ENCODE measurements around the gene USP21.
"Not testable (repeated sequence)": the region's sequence is repeated elsewhere in the genome, so short reads cannot be mapped to it uniquely, and the experiment has no call there.

The USP21 gene, protein sequence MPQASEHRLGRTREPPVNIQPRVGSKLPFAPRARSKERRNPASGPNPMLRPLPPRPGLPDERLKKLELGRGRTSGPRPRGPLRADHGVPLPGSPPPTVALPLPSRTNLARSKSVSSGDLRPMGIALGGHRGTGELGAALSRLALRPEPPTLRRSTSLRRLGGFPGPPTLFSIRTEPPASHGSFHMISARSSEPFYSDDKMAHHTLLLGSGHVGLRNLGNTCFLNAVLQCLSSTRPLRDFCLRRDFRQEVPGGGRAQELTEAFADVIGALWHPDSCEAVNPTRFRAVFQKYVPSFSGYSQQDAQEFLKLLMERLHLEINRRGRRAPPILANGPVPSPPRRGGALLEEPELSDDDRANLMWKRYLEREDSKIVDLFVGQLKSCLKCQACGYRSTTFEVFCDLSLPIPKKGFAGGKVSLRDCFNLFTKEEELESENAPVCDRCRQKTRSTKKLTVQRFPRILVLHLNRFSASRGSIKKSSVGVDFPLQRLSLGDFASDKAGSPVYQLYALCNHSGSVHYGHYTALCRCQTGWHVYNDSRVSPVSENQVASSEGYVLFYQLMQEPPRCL

GRCh38 chr1:161159087-161159912 lies at the start of gene USP21:
USP21 (plus strand) TSS chr1:161159500; CDS start chr1:161160641, 1,141 bp downstream.
- peak; percentile 95 for DNase-seq

DNA sequence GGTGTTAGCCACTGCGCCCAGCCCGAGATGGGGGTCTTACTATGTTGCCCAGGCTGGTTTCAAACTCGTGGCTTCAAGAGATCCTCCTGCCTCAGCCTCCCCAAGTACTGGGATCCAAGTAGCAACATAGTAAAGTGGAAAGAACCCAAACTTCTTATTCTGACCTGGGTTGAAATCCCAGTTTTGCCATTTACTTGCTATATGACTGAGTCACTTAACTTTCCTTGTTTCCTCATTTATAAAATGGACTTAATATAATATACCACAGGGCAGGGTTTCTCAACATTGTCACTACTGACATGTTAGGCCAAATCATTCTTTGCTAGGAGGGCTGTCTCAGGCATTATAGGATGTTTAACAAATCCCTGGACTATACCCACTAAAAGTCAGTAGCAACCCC lies 48.2 kb upstream of the USP21 start:
- no peak for DNase-seq

DNA sequence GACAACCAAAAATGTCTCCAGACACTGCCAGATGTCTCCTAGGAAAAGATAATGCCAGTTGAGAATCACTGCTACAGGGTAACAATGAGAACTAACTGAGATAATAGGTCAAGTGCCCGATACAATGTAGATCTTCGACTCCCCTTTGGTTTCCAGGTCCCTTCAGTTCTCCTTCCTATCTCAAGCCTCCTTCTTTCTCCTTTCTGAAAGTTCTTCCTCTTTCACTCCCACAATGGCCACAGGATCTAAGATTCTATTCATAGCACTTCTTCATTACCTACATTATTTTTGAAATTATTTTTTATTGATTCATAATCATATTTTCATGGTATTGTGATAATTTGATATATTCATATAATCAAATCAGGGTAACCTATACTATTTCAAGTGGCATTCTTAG lies 47.8 kb upstream of the USP21 start:
- DNase-seq, result no peak

DNA sequence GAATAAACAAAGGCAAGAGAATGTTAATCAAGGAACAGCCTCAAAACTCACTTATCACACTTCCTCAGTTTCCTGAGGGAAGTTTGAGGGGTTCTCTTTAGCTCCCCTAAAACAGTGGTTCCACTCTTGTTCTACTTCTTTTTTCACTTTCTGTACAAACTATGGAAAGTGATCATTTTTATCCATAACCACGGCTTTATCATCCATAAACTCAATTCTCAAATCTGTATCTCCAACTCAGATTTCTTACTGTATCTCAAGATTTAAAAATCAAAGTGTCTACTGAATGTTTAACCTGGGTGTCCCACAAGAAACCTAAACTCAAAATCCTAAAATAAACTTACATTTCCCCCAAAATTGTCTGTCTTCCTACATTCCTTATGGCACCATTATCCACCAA lies 45.4 kb upstream of the USP21 start:
- DNase-seq, result no peak

DNA sequence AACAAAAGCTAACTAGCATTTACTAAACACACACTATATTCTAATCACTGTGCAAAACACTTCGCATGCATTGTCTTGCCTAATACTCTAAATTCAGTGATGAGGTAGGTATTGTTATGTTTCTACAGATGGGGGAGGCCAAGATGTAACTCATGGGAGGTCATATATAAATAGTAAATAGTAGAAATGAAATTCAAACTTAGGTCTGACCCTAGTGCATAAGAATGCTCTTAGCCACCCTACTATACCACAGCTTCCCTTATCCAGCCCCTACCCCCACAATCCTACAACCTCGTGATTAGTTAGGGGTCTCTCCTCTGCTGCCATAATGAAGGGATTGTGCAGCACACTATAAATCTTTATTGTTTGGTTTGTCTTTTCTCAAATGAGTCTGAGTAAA lies 44.7 kb upstream of the USP21 start:
- no peak for DNase-seq

DNA sequence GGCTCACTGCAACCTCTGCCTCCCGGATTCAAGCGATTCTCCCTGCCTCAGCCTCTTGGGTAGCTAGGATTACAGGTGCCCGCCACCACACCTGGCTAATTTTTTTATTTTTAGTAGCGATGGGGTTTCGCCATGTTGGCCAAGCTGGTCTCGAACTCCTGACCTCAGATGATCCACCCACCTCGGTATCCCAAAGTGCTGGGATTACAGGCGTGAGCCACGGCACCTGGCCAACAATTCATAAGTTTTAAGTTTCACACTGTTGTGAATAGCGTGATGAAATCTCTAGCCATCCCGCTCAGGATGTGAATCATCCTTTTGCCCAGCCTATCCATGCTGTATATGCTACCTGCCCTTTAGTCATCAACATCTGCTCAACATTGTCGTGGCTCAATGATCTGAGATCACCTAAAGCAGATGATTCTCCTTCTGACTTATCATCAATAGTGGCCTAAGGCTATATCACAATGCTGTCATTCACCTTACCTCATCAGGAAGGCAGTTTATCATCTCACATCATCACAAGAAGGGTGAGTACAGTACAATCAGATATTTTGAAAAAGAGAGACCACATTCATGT lies 44.1 kb upstream of the USP21 start:
- no peak for DNase-seq

DNA sequence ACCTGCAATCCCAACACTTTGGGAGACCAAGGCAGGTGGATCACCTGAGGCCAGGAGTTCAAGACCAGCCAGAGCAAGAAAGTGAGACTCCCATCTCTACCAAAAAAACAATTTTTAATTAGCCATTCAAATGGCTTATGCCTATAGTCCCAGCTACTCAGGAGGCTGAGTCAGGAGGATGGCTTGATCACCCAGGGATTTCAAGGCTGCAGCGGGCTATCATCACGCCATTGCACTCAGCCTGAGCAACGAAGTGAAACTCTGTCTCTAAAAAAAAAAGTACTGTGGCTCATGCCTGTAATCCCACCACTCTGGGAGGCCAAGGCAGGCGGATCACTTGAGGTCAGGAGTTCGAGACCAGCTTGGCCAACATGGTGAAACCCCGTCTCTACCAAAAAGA lies 43.3 kb upstream of the USP21 start:
- not testable (repeated sequence) for DNase-seq

DNA sequence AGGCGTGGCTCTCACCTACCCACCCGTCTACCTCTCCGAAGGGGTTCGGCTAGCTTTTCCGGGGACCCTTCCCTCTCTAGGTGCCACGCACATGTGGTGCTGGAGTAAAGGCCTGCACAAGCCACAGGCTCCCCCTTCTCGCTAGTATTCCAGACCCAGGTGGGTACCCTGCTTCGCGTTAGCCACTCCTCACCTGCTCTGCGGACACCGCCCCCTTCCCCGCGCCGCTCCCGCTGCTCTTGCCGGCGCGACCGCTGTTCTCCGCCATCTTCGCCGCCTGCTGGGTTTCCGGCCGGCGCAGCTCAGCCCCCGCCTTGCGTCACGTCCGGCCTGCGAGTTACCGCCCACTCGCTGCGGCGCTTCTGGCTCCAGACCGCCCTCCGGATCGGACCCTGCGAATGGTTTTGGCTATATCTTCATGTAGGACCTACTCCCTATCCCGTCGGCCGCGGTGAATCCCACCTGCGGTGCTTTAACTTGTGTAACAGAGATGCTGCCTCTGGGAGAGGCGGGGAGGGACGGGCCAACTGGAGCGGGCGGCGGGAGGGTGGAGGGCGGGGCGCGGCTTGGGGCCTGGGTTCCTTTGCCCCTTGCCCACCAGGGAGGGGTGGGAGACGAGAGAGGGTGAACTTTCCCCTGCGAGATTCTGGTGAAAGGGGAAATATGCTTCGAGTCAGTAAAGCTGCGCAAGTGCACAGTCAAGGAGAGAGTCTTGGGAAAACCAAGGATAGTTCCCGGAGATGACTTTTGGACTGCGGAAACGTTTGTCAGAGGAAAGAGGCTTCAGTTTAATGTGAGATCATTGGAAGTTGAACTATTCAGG lies 41.3 kb upstream of the USP21 start, which contains the start of the genes NIT1 and PFDN2:
TSS of gene NIT1 (plus strand) at position 347 of the 823 bp plus-strand sequence. CDS start at position 419, 72 bp downstream.
TSS of gene PFDN2 (minus strand) at position 279 of the 823 bp plus-strand sequence. CDS start at position 268, 11 bp downstream.
- peak; percentile 93 for DNase-seq

GRCh38 chr1:161119092-161119903 lies 40.0 kb upstream of the USP21 start:
- peak; percentile 46 for DNase-seq

DNA sequence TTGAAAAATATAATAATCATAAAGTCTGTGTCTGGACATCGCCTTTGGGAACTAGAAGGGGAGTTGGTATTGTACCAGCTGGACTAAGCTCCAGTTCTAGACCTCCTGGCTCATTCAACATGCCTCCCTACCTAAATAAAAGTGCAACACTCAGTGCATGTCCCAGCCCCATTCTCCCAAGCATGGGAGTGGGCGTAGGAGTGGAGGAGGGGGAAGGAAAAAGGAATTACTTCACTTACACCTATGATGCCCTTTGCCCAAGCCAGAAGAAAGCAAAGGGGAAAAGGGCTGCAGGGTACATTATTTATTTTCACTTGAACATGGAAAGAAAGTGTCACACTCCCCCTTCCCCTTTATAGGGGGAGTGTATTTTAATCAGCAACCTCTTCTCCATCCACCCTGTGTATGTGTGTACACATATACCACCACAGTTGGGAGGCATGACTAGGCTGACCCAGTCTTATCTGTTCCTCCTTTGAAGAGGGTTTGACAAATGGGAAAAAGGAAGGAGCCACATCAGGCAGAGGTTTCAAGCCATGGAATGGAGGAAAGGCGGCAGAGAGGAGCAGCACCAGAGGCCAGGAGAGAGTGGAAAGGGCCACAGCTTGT lies 38.2 kb upstream of the USP21 start:
- no peak for DNase-seq

DNA sequence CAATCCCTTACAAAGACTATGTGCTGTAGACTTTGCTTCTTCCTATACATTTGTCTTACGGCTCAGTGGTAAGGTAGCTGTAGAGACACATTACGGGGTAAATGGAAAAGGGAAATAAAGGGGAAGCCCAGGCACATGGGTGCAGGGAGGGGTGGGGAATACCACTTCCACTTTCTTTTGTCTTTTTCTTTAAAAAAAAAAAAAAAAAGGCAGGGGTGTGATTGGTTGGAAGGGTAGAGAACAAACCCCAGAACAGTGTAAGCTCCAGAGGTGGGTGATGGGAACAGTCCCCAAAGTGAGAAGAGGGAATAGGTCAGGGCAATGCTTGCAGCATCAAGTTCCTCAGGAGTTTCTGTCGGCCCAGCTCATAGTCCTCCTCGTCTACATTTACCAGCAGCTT lies 37.5 kb upstream of the USP21 start:
- no peak for DNase-seq

- DNase-seq, result no peak
These were observed 36.3 kb upstream of the USP21 start for GRCh38 chr1:161122967-161123366.

- no peak for DNase-seq
These were observed 31.7 kb upstream of the USP21 start for GRCh38 chr1:161127649-161128048.

DNA sequence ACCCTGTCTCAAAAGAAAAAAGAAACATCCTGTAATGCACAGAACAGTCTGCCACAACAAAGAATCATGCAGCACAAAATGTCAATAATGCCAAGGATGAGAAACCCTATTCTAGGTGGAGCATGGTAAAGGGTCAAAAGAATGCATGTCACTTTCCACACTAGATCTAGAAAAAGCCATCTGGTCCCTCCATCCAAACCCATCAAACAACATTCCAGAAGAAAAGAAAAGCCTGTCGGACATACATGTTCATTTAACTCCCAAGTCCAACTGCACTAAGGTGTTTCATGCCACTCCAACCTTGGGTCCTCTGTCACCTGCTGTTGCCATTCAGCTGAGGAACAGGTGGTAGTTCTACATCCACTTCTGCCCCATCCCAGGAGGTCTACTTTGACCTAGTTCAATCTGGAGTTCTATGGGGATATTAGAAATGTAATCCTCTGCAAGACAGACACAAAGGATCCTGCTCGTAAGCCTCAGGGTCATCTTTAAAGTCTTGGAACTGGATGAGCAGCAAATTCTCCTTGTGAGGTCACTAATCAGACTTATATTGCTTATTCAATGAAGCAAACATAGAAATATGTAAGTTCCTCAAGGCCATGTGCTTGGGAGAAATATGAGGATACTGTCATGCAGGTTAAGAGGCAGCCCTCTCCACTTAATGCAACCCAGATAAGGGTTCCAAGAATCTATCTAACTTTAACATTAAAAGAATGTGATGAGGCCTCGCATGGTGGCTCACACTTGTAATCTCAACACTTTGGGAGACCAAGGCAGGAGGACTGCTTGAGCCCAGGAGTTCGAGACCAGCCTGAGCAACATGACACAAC lies 30.5 kb upstream of the USP21 start:
- DNase-seq, result no peak

DNA sequence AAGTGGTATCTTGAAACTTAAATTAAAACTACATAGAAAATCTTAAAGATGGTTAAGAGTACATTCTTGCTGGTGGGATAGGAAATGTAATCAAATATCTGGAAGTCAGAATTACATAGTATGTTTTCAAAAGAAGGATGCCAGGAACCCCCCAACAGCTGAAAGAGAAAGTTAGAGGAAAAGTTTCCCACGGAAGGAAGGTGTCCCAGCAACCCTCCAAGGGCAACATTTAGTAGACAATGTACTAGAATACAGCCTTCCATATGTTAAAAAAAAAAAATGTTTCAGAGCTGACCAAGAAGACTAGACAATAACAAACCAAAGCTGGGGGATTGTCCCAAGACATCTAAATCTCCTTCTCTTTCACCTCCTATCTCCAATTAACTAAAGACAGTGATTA lies 29.0 kb upstream of the USP21 start:
- no peak for DNase-seq

DNA sequence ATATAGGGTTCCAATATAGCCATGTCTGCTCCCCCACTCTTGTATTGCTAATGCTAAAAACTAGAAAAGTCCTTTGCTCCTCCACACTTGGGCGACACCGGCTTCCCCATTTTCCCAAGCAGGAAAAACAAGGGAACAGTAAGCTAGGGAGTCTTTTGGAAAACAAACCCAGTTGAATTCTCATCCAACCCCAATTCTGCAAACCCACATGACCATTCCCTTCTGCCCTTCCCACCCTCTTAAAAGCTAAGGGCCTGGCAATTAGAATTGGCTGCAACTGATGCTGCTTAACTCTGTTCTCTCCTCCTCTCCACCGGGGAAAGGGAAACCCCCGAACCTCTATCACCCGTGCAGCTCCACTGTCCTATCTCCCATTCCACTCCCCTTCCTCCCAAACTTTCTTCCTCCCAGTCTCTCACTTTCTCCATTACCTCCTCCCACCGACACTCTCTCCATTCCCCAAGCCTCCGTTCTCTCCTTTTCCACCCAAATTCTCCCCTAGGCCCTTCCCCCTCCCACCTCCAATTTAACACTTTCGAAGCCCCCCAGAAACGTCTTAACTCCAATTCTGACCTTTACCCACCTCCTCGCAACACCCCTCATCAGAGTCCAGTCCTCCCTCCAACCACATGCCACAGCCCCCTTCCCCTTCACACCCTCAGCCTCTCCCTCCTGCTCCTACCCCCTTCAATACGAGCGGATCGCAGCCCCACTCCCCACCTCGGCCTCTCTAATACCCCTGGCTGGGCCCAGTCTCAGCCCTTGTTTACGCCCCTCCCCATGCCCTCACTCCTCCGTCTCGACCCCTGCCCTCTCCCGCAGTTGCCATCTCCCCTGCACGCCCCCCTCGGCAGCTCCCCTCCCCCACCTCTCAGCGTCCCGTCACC lies 27.5 kb upstream of the USP21 start:
- DNase-seq, result peak; percentile 49

DNA sequence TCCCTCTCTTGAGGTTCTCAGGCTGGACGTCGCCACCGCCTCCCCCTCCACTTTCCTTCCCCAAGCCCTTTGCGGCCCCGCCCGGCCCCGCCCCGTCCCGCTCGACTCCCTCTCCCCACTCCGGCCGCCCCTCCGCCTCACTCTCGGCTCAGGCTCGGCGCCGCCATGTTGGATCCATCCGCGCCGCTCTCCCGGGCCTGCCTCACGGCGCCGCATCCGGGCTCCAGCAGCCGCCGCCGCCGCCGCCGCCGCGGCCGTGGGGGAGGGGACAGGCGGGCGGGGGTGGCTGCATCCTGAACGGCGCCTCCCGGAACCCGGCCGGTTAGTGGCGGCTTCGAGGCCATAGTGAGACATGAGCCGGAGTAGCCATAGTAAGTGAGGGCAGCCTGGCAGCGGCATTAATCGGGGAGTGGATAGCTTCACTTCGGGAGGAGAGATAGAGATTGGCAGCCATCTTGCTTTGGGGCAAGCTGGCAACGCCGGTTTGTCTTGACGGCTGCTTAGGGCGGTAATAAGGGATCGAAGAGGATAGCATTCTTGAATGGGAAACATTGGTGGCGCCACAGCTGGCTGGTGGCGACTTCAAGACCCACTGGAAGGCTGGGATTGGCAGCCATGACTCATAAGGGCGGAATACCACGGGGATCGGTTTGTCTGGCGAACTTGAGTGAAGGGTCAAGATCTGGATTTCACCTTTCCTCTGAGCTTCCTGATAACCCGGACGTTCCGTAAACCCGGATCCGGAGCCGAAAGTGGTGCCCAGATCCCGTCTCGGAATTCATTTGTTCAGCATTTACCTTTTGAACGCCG lies 26.7 kb upstream of the USP21 start, which contains the start of gene DEDD:
TSS of gene DEDD (minus strand) at position 258 of the 810 bp plus-strand sequence. CDS start 8,205 bp downstream, outside the sequence.
- DNase-seq, result peak; percentile 97

Data from right hindlimb (tissue), 1 donor.